ENCODE results near the gene GPR157.

- TF ChIP-seq, protein P1, sequence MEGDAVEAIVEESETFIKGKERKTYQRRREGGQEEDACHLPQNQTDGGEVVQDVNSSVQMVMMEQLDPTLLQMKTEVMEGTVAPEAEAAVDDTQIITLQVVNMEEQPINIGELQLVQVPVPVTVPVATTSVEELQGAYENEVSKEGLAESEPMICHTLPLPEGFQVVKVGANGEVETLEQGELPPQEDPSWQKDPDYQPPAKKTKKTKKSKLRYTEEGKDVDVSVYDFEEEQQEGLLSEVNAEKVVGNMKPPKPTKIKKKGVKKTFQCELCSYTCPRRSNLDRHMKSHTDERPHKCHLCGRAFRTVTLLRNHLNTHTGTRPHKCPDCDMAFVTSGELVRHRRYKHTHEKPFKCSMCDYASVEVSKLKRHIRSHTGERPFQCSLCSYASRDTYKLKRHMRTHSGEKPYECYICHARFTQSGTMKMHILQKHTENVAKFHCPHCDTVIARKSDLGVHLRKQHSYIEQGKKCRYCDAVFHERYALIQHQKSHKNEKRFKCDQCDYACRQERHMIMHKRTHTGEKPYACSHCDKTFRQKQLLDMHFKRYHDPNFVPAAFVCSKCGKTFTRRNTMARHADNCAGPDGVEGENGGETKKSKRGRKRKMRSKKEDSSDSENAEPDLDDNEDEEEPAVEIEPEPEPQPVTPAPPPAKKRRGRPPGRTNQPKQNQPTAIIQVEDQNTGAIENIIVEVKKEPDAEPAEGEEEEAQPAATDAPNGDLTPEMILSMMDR (IDR thresholded peaks at IDR 0.05; ENCODE audit: borderline replicate concordance, extremely low read depth, low read length, poor library complexity, severe bottlenecking), result no peak
- no peak for TF ChIP-seq EZH2 (IDR thresholded peaks at IDR 0.05; ENCODE audit: borderline replicate concordance, low read depth, low read length, severe bottlenecking)
Observed at GRCh38 chr1:9085306-9085940, 43.5 kb downstream of the GPR157 start.

Measured in DND-41 (cell line).